OCI-LY7 (cell line): ENCODE measurements around the gene BTBD9. TPM values are rescaled to one million over a fixed set of nuclear protein-coding genes. Genes with fewer than 3 reads are reported as not detected.

Experiments used
- BruUV-seq: library from RNA; stranded (reverse); fragments of 400-500 nt; replicated peaks from 2 replicates; lab custom pipeline; 2021; lab: Mats Ljungman, UMichigan
- CTCF ChIA-PET: fragments of 300-600 bp; sonication (Branson Sonifier 250); formaldehyde crosslinking; loops from one replicate; lab custom pipeline; 2022; ENCODE audit warnings: antibody characterized with exemption; ENCODE audit not compliant: unreplicated experiment; lab: Charles Lee
- POLR2A ChIA-PET: fragments of 300-600 bp; sonication (Branson Sonifier 250); formaldehyde crosslinking; loops from one replicate; lab custom pipeline; 2022; ENCODE audit warnings: antibody characterized with exemption; lab: Charles Lee
- DNase-seq: peaks from one replicate; pipeline ENCODE4 v3.0.0-alpha.2; 2015; ENCODE audit warnings: low spot score
- H2AFZ ChIP-seq: fragments of 200-600 bp; sonication (generic), shearing (Covaris generic); 2 replicates; pipeline ENCODE4 v1.6.1; 2014; ENCODE audit warnings: mild to moderate bottlenecking, antibody characterized with exemption, low read length, moderate library complexity
- H3K27ac ChIP-seq: fragments of 200-600 bp; sonication (generic); 2 replicates; pipeline ENCODE4 v1.5.1; 2014; ENCODE audit warnings: mixed run types, low read depth, mild to moderate bottlenecking, moderate library complexity, low read length, inconsistent platforms; ENCODE audit not compliant: poor library complexity, severe bottlenecking
- H3K36me3 ChIP-seq: fragments of 200-600 bp; sonication (generic); 2 replicates; pipeline ENCODE4 v1.6.1; 2014; ENCODE audit warnings: mild to moderate bottlenecking, antibody characterized with exemption, low read length, moderate library complexity, mixed read lengths; ENCODE audit not compliant: insufficient read depth
- H3K4me1 ChIP-seq: fragments of 200-600 bp; sonication (generic); 2 replicates; pipeline ENCODE4 v1.5.1; 2014; ENCODE audit warnings: mild to moderate bottlenecking, low read length; ENCODE audit not compliant: insufficient read depth, poor library complexity, severe bottlenecking
- H3K4me2 ChIP-seq: fragments of 200-600 bp; sonication (generic); 2 replicates; pipeline ENCODE4 v1.6.1; 2014; ENCODE audit warnings: mild to moderate bottlenecking, low read length
- H3K4me3 ChIP-seq: fragments of 200-600 bp; sonication (generic); 2 replicates; pipeline ENCODE4 v1.5.1; 2014; ENCODE audit warnings: mild to moderate bottlenecking, low read depth, low read length; ENCODE audit not compliant: poor library complexity, severe bottlenecking
- H3K79me2 ChIP-seq: fragments of 200-600 bp; sonication (generic); 2 replicates; pipeline ENCODE4 v1.6.1; 2016; ENCODE audit warnings: low read depth, mild to moderate bottlenecking, low read length, moderate library complexity, mixed read lengths; ENCODE audit not compliant: insufficient read depth
- H3K9me2 ChIP-seq: fragments of 200-600 bp; sonication (generic); 2 replicates; pipeline ENCODE4 v1.6.1; 2016; ENCODE audit warnings: mild to moderate bottlenecking, low read length, mixed read lengths; ENCODE audit not compliant: insufficient read depth
- H3K9me3 ChIP-seq: fragments of 200-600 bp; sonication (generic); 2 replicates; pipeline ENCODE4 v1.6.1; 2014; ENCODE audit warnings: mild to moderate bottlenecking, mixed run types, low read length, mixed read lengths
- H4K20me1 ChIP-seq: fragments of 200-600 bp; sonication (generic); 2 replicates; pipeline ENCODE4 v1.6.1; 2014; ENCODE audit warnings: mild to moderate bottlenecking, antibody characterized with exemption, low read length, moderate library complexity, mixed read lengths; ENCODE audit not compliant: insufficient read depth
- CTCF ChIP-seq: fragments of 200-600 bp; sonication (generic); conservative IDR thresholded peaks from 2 replicates; pipeline ENCODE4 v1.5.1; 2014; ENCODE audit warnings: mild to moderate bottlenecking, antibody characterized with exemption, low read length, moderate library complexity, mixed read lengths
- EZH2phosphoT487 ChIP-seq: fragments of 200-600 bp; sonication (generic); IDR thresholded peaks from 2 replicates; pipeline ENCODE4 v1.6.1; 2018; ENCODE audit warnings: low read depth, borderline replicate concordance, mild to moderate bottlenecking, mixed run types, antibody characterized with exemption, low read length, moderate library complexity, mixed read lengths
- intact Hi-C: fragments of 100-400 bp; cut with micrococcal nuclease; formaldehyde crosslinking; loops from one replicate; pipeline ENCODE4 v1.10.0; 2022; ENCODE audit not compliant: unreplicated experiment
- total RNA-seq, 2 experiments: library from RNA; depleted of rRNA in 1 of 2; stranded (reverse); fragments of >200 nt in 1 of 2; shearing (Covaris generic) in 1 of 2; gene quantifications; 2 replicates each; pipeline ENCODE4 v1.2.3, GENCODE V29; 2014 to 2022

Gene BTBD9
- total RNA-seq, 2 experiments from 2014 or later, result 5.9 to 7.3 TPM

DNA sequence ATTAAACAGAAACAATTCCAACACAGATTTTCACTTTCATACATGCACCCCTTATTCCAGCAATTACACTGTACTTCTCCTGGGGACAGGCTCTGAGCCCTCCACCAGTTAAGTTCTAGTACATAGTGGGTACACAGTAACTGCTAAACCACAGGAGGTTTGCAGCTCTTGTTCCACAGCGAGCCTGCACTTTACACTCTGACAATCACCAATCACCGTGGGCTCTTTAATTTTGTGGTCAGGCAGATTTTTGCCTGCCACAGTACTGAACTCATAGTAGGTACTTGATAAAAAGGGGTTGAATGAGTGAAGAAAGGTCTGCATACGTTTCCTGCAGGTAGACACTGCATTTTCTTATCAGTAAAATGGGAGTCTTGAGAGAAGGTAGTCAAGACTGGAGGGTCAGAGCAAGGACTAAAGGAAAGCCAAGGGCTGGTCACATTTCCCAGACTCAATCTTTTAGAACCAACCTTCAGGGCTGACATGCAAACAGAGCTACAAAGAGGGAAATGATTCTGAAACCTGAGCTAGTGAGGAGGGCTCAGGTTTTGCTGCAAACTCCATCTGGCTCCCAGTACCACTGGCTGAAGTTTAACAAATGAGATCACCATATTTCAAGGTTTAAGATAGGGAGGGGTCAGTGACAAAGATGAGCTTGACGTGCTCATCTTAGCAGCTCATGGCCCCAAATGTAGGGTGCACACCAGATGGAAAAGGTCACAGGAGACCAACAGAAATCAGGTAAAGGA lies 404.6 kb downstream of the BTBD9 start:
- no peak for DNase-seq
- ChIA-PET POLR2A (interaction anchor here (0.6 to 1.2 kb wide), 3 partner anchors 14 to 44 kb away, joined by 3 to 4 read pairs (median 3); no protein-coding TSS in a partner anchor), CTCF (no interaction called here)
- intact Hi-C loops, result loop anchor here (10.0 kb wide), 1 partner anchor 260 kb away; no protein-coding TSS in a partner anchor
- Histone ChIP-seq H3K9me2 (no peaks in the 10 kb centered on the region), H3K4me2 (no peak overlapping the region), H2AFZ (no peak overlapping the region), H3K4me1 (no peaks in the 10 kb centered on the region), H3K9me3 (no peaks in the 10 kb centered on the region), H3K27ac (no peak overlapping the region), H3K36me3 (no peaks in the 10 kb centered on the region), H4K20me1 (no peaks in the 10 kb centered on the region), H3K4me3 (no peak overlapping the region), H3K79me2 (no peaks in the 10 kb centered on the region)
- TF ChIP-seq CTCF (no peak), EZH2phosphoT487 (no peak)
- no TSS peak for BruUV-seq

- Histone ChIP-seq H3K79me2 (no peaks in the 10 kb centered on the region), H3K4me2 (no peak overlapping the region), H3K27ac (no peak overlapping the region), H3K4me3 (no peak overlapping the region), H3K36me3 (no peaks in the 10 kb centered on the region), H4K20me1 (no peaks in the 10 kb centered on the region), H3K4me1 (no peaks in the 10 kb centered on the region), H2AFZ (no peak overlapping the region), H3K9me2 (no peaks in the 10 kb centered on the region), H3K9me3 (no peaks in the 10 kb centered on the region)
- DNase-seq, result no peak
- intact Hi-C loops, result loop anchor here (10.0 kb wide), 1 partner anchor 261 kb away; no protein-coding TSS in a partner anchor
- ChIA-PET CTCF (no interaction called here), POLR2A (no interaction called here)
- TF ChIP-seq CTCF, result no peak
- no peak for TF ChIP-seq EZH2phosphoT487
- no TSS peak for BruUV-seq
Observed at GRCh38 chr6:38234141-38234540, 405.6 kb downstream of the BTBD9 start.

GRCh38 chr6:38233161-38233791 lies 406.5 kb downstream of the BTBD9 start:
- no TSS peak for BruUV-seq
- no peak overlapping the region for H3K4me3 ChIP-seq
- ChIA-PET CTCF (no interaction called here), POLR2A (no interaction called here)
- DNase-seq, result no peak
- H4K20me1 ChIP-seq, result no peaks in the 10 kb centered on the region
- no peaks in the 10 kb centered on the region for H3K9me2 ChIP-seq
- no peak overlapping the region for H3K4me2 ChIP-seq
- intact Hi-C loops, result loop anchor here (10.0 kb wide), 1 partner anchor 262 kb away; no protein-coding TSS in a partner anchor
- TF ChIP-seq CTCF (no peak), EZH2phosphoT487 (no peak)
- H2AFZ ChIP-seq, result no peak overlapping the region
- H3K79me2 ChIP-seq, result no peaks in the 10 kb centered on the region
- H3K27ac ChIP-seq, result no peak overlapping the region
- no peaks in the 10 kb centered on the region for H3K36me3 ChIP-seq
- no peaks in the 10 kb centered on the region for H3K4me1 ChIP-seq
- H3K9me3 ChIP-seq, result no peaks in the 10 kb centered on the region
